H1 (cell line): ENCODE measurements around the gene CHI3L1. TPM values are rescaled to one million over a fixed set of nuclear protein-coding genes. Genes with fewer than 3 reads are reported as not detected.

Source experiments
- BCL11A ChIP-seq, 2 experiments: IDR thresholded peaks; one replicate each; pipeline ENCODE4 v1.6.1; 2011; ENCODE audit warnings: low read depth in 2 of 2, low read length in 2 of 2, mild to moderate bottlenecking in 2 of 2
- CBX5 ChIP-seq: fragments of 300-800, 300-1000 bp; sonication (generic); IDR thresholded peaks from 2 replicates; pipeline ENCODE4 v1.7.1; 2016; ENCODE audit warnings: antibody characterized with exemption, low read length, low read depth
- CEBPB ChIP-seq: IDR thresholded peaks from 2 replicates; pipeline ENCODE4 v1.6.1; 2012; ENCODE audit warnings: low read depth, low read length
- EZH2 ChIP-seq: fragments of 200-600 bp; sonication (generic); IDR thresholded peaks from 2 replicates; pipeline ENCODE4 v1.7.1; 2012; ENCODE audit warnings: low read depth, mild to moderate bottlenecking, moderate library complexity, low read length, inconsistent platforms; ENCODE audit not compliant: severe bottlenecking
- FOSL1 ChIP-seq: IDR thresholded peaks from 2 replicates; pipeline ENCODE4 v1.6.1; 2011; ENCODE audit warnings: mild to moderate bottlenecking, low read depth, low read length, moderate library complexity; ENCODE audit not compliant: insufficient read depth
- KDM1A ChIP-seq: fragments of 200-600, 300-600 bp; sonication (generic); IDR thresholded peaks from 2 replicates; pipeline ENCODE4 v1.7.1; 2016; ENCODE audit warnings: mild to moderate bottlenecking, low read length, borderline replicate concordance
- RNF2 ChIP-seq: fragments of 200-900, 300-1000 bp; sonication (generic); IDR thresholded peaks from 2 replicates; pipeline ENCODE4 v1.7.1; 2016; ENCODE audit warnings: borderline replicate concordance, low read depth, mild to moderate bottlenecking, antibody characterized with exemption, low read length; ENCODE audit not compliant: poor library complexity, severe bottlenecking; ENCODE audit errors: missing control alignments
- SAP30 ChIP-seq: fragments of 300-600 bp; sonication (generic); IDR thresholded peaks from 2 replicates; pipeline ENCODE4 v1.7.1; 2012; ENCODE audit warnings: low read length, moderate library complexity, mild to moderate bottlenecking, inconsistent platforms; ENCODE audit not compliant: insufficient read depth, insufficient replicate concordance
- SP4 ChIP-seq: IDR thresholded peaks from 2 replicates; pipeline ENCODE4 v1.6.1; 2012; ENCODE audit warnings: low read length, inconsistent platforms
- YY1 ChIP-seq: IDR thresholded peaks from 2 replicates; pipeline ENCODE4 v1.6.1; 2011; ENCODE audit warnings: low read depth, mild to moderate bottlenecking, low read length
- polyA plus RNA-seq, 7 experiments: library from polyadenylated mRNA; depleted of rRNA in 3 of 7; stranded (reverse) in 5 of 7; unstranded in 2 of 7; fragments of >200 nt in 5 of 7; fragments of 200-250 nt in 2 of 7; gene quantifications; 1 replicate in 5 of 7; 2 replicates in 1 of 7; 4 replicates in 1 of 7; pipeline versions ENCODE4 v1.2.1 to v1.2.3, GENCODE V29; 2011 to 2013; ENCODE audit warnings: missing spikeins in 2 of 7, mixed read lengths in 2 of 7
- total RNA-seq: library from RNA; stranded (reverse); fragmentation: NEBNext Ultra II Directional; extraction: Animal tissue kit (Norgen Biotek cat#: 25700); gene quantifications from 2 replicates; pipeline ENCODE4 v1.2.1, GENCODE V29; 2021

CHI3L1 gene
- total and polyA plus RNA-seq, 2 of the 8 experiments (the other 6 are each of a cell fraction or from before 2014, with no cell fraction given): 1.0 TPM; not detected in 1

GRCh38 chr1:203178083-203178482 lies 8.4 kb downstream of the CHI3L1 start (continued):
- TF ChIP-seq RNF2: no peak
- no peak for TF ChIP-seq CBX5
- TF ChIP-seq KDM1A: no peak
- no peak for TF ChIP-seq CEBPB
- TF ChIP-seq YY1: no peak
- TF ChIP-seq EZH2: no peak
- TF ChIP-seq FOSL1: no peak
- no peak for TF ChIP-seq SAP30
- no peak for TF ChIP-seq SP4
- no peak for TF ChIP-seq BCL11A (IDR thresholded peaks at IDR 0.05; ENCODE audit: low read depth in 2 of 2, low read length in 2 of 2)
